ENCODE measurements around the gene SCN10A. TPM values are rescaled to one million over a fixed set of nuclear protein-coding genes. Genes with fewer than 3 reads are reported as not detected.

SCN10A gene
- total RNA-seq, 1 donor from 2014 or later: not detected

DNA sequence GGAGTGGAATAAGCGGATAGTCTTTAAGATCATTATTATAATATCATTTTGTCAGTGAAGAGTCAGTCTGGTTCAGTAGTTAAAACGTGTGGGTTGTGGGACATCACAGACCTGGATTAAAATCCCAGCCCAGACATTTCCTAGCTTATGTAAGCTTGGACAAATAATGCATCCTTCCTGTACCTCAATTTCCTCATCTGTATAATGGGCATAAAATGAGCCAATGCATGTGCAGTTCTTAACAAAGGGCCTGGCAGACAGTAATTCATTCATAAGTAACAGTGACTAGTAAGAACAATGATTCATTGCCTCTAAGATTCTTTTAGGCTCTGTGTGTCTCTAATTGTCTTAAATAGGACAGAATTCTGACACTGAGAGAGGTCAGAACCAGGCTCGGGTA is 76.1 kb downstream of the SCN10A start:
- Histone ChIP-seq H3K9me3 (no peaks in the 10 kb centered on the region), H3K36me3 (no peaks in the 10 kb centered on the region), H3K27ac (no peak overlapping the region), H3K27me3 (ENCODE audit: low read depth) (no peaks in the 10 kb centered on the region), H3K4me1 (no peaks in the 10 kb centered on the region), H3K4me3 (no peak overlapping the region)
- intact Hi-C loops (cut with DNase I): no loop called here
- TF ChIP-seq, protein P1, sequence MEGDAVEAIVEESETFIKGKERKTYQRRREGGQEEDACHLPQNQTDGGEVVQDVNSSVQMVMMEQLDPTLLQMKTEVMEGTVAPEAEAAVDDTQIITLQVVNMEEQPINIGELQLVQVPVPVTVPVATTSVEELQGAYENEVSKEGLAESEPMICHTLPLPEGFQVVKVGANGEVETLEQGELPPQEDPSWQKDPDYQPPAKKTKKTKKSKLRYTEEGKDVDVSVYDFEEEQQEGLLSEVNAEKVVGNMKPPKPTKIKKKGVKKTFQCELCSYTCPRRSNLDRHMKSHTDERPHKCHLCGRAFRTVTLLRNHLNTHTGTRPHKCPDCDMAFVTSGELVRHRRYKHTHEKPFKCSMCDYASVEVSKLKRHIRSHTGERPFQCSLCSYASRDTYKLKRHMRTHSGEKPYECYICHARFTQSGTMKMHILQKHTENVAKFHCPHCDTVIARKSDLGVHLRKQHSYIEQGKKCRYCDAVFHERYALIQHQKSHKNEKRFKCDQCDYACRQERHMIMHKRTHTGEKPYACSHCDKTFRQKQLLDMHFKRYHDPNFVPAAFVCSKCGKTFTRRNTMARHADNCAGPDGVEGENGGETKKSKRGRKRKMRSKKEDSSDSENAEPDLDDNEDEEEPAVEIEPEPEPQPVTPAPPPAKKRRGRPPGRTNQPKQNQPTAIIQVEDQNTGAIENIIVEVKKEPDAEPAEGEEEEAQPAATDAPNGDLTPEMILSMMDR (IDR thresholded peaks at IDR 0.05): no peak
- DNase-seq: no peak
- no peak for ATAC-seq

DNA sequence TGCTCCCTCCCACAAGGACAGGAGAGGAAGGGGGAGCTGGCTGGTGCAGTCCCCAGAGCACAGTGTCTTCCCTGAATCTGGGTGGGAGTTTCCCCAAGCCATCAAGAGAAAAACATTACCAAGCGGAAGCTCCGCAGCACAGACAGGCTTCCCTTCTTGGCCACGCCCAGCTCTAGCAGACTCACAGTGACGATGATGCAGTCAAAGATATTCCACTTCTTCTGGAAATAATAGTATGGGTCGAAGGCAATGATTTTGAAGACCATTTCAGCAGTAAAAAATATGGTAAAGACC is 76.7 kb downstream of the SCN10A start:
- no peak for ATAC-seq
- Histone ChIP-seq H3K27ac (no peak overlapping the region), H3K9me3 (no peaks in the 10 kb centered on the region), H3K36me3 (no peaks in the 10 kb centered on the region), H3K4me1 (no peaks in the 10 kb centered on the region), H3K4me3 (no peak overlapping the region), H3K27me3 (ENCODE audit: low read depth) (no peaks in the 10 kb centered on the region)
- TF ChIP-seq, protein P1 (IDR thresholded peaks at IDR 0.05): no peak
- no peak for DNase-seq
- intact Hi-C loops (cut with DNase I): no loop called here

DNA sequence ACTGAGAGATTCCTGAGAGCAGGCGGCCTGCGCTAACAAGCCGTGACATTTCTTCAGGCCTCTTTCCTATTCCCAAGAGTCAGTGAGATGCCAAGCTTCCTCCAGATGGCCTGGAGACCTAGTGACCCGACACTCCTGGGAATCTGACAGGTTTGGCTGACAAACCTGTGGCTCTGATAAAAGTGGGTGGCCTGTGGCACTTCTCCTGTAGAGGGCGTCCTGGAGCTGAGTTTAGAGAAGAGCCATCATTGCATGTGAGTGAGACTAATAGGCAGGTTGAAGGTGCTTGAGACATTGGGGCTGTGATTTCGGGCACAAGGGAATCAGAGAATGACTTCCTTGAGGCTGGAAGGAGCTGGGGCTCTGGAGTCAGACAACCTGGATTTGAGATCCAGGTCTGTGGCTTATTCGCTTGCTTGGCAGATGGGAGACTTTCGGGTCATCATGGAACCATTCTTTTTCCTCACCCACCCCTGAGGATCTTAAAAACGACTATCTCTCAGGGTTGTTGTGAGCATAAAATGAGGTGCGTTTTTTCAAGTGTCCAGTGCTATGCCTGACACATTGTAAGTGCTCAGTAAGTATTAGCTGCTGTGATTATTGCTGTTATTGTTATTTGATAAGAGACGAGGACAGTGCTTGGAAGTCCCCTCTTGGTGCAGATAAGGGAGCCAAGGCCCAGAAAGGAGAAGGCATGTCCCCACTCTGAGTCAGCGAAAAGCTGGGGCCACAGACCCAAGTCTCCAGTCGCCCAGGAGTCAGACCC is 77.2 kb downstream of the SCN10A start:
- intact Hi-C loops (cut with DNase I): no loop called here
- H3K27ac ChIP-seq: no peak overlapping the region
- TF ChIP-seq, protein P1 (IDR thresholded peaks at IDR 0.05): peak; percentile 27
- peak in 1 of 2 donors; percentile 41 for ATAC-seq
- H3K4me3 ChIP-seq: no peak overlapping the region
- H3K36me3 ChIP-seq: no peaks in the 10 kb centered on the region
- H3K27me3 ChIP-seq (ENCODE audit: low read depth): no peaks in the 10 kb centered on the region
- H3K9me3 ChIP-seq: no peaks in the 10 kb centered on the region
- H3K4me1 ChIP-seq: no peaks in the 10 kb centered on the region
- no peak for DNase-seq

DNA sequence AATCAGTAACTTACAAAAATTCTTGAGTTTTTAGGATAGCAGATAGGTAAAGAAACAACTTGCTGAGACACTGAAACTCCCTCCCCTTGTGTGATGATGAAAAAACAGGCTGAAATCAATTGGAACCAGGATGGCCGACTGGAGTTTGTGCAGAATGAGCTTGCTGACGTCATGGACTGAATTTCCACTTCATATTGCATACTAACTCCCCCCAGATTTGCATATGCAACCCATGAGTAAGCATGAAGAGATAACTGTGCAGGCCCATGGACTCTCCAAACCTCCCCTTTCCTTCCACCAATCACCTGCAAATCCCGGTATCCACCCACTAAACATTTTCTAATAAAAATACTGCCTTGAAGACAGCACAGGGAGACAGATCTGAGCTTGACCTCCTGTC is 84.5 kb downstream of the SCN10A start:
- Histone ChIP-seq H3K27ac (no peak overlapping the region), H3K9me3 (no peaks in the 10 kb centered on the region), H3K4me1 (no peaks in the 10 kb centered on the region), H3K36me3 (no peaks in the 10 kb centered on the region), H3K27me3 (ENCODE audit: low read depth) (no peaks in the 10 kb centered on the region), H3K4me3 (no peak overlapping the region)
- DNase-seq (no peak), ATAC-seq (no peak)
- TF ChIP-seq, protein P1 (IDR thresholded peaks at IDR 0.05): no peak
- intact Hi-C loops (cut with DNase I): no loop called here

DNA sequence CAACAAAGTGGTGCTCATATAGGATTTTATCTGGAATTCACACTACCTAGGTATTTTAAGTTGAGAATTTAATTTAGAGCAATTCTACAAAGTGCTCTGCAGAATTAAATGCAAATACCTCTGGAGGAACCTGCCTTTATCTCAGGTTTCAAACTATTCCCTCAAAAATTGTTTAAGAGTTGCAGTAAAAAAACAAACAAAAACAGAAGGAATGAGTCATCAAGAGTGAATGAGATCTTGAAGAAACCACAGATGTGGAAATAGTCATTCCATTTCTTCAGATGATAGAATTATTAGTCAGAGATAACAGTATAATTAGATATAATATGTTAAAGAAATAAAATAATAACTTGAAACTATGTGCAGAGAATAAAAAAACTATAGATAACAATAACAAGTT is 85.7 kb downstream of the SCN10A start:
- DNase-seq (no peak), ATAC-seq (no peak)
- no peak overlapping the region for H3K4me3 ChIP-seq
- no peaks in the 10 kb centered on the region for H3K4me1 ChIP-seq
- no peaks in the 10 kb centered on the region for H3K9me3 ChIP-seq
- no peaks in the 10 kb centered on the region for H3K27me3 ChIP-seq (ENCODE audit: low read depth)
- no peak overlapping the region for H3K27ac ChIP-seq
- H3K36me3 ChIP-seq: no peaks in the 10 kb centered on the region
- intact Hi-C loops (cut with DNase I): no loop called here
- TF ChIP-seq, protein P1 (IDR thresholded peaks at IDR 0.05): no peak
